ENCODE data around the gene RASSF8. TPM values are rescaled to one million over a fixed set of nuclear protein-coding genes. Genes with fewer than 3 reads are reported as not detected.

The RASSF8 gene
- total RNA-seq, 6 donors from 2014 or later, result 23.0 to 78.5 (median 60.7) TPM

DNA sequence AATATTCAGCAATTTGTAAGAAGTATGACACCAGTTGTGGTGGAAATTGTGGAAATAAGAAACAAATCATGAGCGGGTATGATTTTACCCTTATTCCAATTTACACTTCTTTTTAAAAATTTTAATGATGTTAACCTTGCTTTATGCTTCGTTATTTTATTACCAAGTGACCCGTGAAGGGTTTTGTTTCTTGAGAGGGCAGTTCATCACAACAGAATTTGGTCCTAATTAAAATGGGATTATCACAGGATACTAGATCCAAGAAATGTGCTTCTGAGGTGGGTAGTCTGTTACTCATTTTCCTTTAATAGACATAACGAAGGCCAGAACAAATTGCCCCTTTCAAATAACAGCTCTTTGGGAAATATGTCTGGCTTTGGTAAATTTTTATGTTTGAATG is 25.5 kb upstream of the RASSF8 start:
- WGBS, 2 donors, result 86 to 90% methylated on average over 4 of the region's 4 CpGs
- H3K4me1 ChIP-seq, result no peaks in the 10 kb centered on the region
- TF ChIP-seq, protein P1, sequence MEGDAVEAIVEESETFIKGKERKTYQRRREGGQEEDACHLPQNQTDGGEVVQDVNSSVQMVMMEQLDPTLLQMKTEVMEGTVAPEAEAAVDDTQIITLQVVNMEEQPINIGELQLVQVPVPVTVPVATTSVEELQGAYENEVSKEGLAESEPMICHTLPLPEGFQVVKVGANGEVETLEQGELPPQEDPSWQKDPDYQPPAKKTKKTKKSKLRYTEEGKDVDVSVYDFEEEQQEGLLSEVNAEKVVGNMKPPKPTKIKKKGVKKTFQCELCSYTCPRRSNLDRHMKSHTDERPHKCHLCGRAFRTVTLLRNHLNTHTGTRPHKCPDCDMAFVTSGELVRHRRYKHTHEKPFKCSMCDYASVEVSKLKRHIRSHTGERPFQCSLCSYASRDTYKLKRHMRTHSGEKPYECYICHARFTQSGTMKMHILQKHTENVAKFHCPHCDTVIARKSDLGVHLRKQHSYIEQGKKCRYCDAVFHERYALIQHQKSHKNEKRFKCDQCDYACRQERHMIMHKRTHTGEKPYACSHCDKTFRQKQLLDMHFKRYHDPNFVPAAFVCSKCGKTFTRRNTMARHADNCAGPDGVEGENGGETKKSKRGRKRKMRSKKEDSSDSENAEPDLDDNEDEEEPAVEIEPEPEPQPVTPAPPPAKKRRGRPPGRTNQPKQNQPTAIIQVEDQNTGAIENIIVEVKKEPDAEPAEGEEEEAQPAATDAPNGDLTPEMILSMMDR (IDR thresholded peaks at IDR 0.05), result no peak
- TF ChIP-seq EP300 (IDR thresholded peaks at IDR 0.05) (no peak), POLR2A (IDR thresholded peaks at IDR 0.05) (no peak), POLR2AphosphoS5 (IDR thresholded peaks at IDR 0.05) (no peak)
- no peak for ATAC-seq (ENCODE audit: low FRiP score in 2 of 2)
- H3K27ac ChIP-seq, result no peak overlapping the region
- no peaks in the 10 kb centered on the region for H3K27me3 ChIP-seq
- H3K4me3 ChIP-seq, result no peak overlapping the region
- no peaks in the 10 kb centered on the region for H3K36me3 ChIP-seq
- no peaks in the 10 kb centered on the region for H3K9me3 ChIP-seq
- no peak for DNase-seq

- WGBS, 2 donors, result 41 to 64% methylated on average over 4 of the region's 4 CpGs
- DNase-seq, result no peak
- H3K9me3 ChIP-seq, result no peaks in the 10 kb centered on the region
- H3K4me1 ChIP-seq, result no peaks in the 10 kb centered on the region
- TF ChIP-seq EP300 (IDR thresholded peaks at IDR 0.05) (no peak), POLR2A (IDR thresholded peaks at IDR 0.05) (no peak), POLR2AphosphoS5 (IDR thresholded peaks at IDR 0.05) (no peak)
- TF ChIP-seq, protein P1 (IDR thresholded peaks at IDR 0.05), result no peak
- H3K36me3 ChIP-seq, result no peaks in the 10 kb centered on the region
- H3K4me3 ChIP-seq, result no peak overlapping the region
- H3K27me3 ChIP-seq, result no peaks in the 10 kb centered on the region
- ATAC-seq (ENCODE audit: low FRiP score in 2 of 2), result no peak
- H3K27ac ChIP-seq, result no peak overlapping the region
These were observed 24.0 kb upstream of the RASSF8 start for GRCh38 chr12:25934456-25934855.

DNA sequence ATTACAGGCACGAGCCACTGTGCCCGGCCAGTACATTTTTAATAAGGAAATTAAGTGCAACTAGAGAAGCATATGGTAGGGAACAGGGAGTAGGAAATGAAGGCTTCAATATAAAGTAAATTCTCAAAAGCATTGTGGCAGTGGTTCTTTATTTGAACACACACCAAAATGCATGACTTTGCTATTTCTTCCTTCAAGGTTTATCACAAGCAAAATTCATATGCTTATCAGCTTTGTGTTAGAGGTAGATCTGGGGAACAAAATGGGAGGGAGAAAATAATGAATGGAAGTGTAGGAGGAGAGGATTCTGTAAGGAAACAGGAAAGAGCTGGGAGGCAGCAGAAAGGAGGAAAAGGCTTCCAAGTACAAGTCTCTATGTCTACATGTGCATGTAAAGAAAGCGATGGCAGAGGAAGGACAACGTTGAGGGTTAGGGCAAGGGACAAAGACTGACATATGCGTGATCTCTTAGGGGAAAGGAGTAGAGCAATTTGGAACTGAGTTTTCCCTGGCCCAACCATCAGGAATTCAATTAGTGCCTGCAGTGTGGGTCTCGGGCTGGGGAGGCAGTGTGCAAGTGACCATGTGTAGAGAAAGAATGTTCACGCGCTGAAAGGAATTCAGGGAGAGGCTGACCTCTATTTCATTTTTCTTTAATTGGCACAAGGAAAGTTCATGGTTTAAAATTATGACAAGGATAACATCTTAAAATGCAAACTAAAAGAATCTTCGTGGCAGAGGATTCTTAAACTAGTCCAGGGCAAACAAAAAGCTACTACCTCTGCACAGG is 22.9 kb upstream of the RASSF8 start:
- no peak for DNase-seq
- Histone ChIP-seq H3K4me3 (no peak overlapping the region), H3K4me1 (no peaks in the 10 kb centered on the region), H3K36me3 (no peaks in the 10 kb centered on the region), H3K27me3 (no peaks in the 10 kb centered on the region), H3K9me3 (no peaks in the 10 kb centered on the region), H3K27ac (no peak overlapping the region)
- ATAC-seq (ENCODE audit: low FRiP score in 2 of 2), result no peak
- WGBS, 2 donors, result 86 to 87% methylated on average over 9 of the region's 9 CpGs
- TF ChIP-seq EP300 (IDR thresholded peaks at IDR 0.05) (no peak), POLR2AphosphoS5 (IDR thresholded peaks at IDR 0.05) (no peak), POLR2A (IDR thresholded peaks at IDR 0.05) (no peak)
- TF ChIP-seq, protein P1 (IDR thresholded peaks at IDR 0.05), result no peak

DNA sequence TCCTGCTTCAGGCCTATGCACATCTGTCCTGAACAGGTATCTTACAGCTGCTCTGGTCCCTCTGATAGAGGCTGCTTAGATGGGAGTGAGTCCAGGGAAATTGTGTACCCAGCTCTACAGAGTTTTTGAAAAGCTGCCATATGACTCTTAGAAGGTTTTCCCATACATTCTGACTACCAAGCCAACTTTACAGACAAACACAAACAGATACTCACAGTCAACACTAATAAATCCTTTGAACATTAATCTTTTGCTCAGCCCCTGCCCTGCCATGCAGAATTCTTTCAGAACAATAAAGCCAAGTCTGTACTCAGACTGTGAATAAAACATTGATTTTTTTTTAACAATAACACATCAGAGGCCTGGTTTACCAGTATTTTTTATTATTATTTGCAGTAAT is 21.4 kb upstream of the RASSF8 start:
- ATAC-seq (ENCODE audit: low FRiP score in 2 of 2) (no peak), DNase-seq (no peak)
- Histone ChIP-seq H3K36me3 (no peaks in the 10 kb centered on the region), H3K27ac (no peak overlapping the region), H3K27me3 (no peaks in the 10 kb centered on the region), H3K4me3 (no peak overlapping the region), H3K9me3 (no peaks in the 10 kb centered on the region), H3K4me1 (no peaks in the 10 kb centered on the region)
- TF ChIP-seq, protein P1 (IDR thresholded peaks at IDR 0.05), result no peak
- no peak for TF ChIP-seq POLR2AphosphoS5 (IDR thresholded peaks at IDR 0.05)
- TF ChIP-seq EP300 (IDR thresholded peaks at IDR 0.05), result no peak
- TF ChIP-seq POLR2A (IDR thresholded peaks at IDR 0.05), result no peak

GRCh38 chr12:25938581-25938980 is 19.9 kb upstream of the RASSF8 start:
- no peaks in the 10 kb centered on the region for H3K36me3 ChIP-seq
- no peaks in the 10 kb centered on the region for H3K9me3 ChIP-seq
- no peak overlapping the region for H3K4me3 ChIP-seq
- TF ChIP-seq POLR2A (IDR thresholded peaks at IDR 0.05) (no peak), POLR2AphosphoS5 (IDR thresholded peaks at IDR 0.05) (no peak), EP300 (IDR thresholded peaks at IDR 0.05) (no peak)
- TF ChIP-seq, protein P1 (IDR thresholded peaks at IDR 0.05), result no peak
- H3K4me1 ChIP-seq, result no peaks in the 10 kb centered on the region
- DNase-seq (no peak), ATAC-seq (ENCODE audit: low FRiP score in 2 of 2) (no peak)
- H3K27ac ChIP-seq, result no peak overlapping the region
- WGBS, 2 donors, result 52 to 67% methylated on average over 1 of the region's 1 CpG
- no peaks in the 10 kb centered on the region for H3K27me3 ChIP-seq
